C4-2B (cell line): ENCODE measurements around the gene AGR2.

Experiments used
- CTCF ChIP-seq: fragments of 450-650 bp; conservative IDR thresholded peaks from 2 replicates; pipeline ENCODE4 v1.5.1; 2017; ENCODE audit warnings: mild to moderate bottlenecking
- ZFX ChIP-seq: fragments of 450-650 bp; IDR thresholded peaks from 2 replicates; pipeline ENCODE4 v1.6.1; 2017

GRCh38 chr7:16785846-16786245, 19.0 kb downstream of the AGR2 start:
- no peak for TF ChIP-seq CTCF
- no peak for TF ChIP-seq ZFX
